Suprapubic skin (tissue), 4 donors: ENCODE measurements around the gene SNRPD3. TPM values are rescaled to one million over a fixed set of nuclear protein-coding genes. Genes with fewer than 3 reads are reported as not detected.
"Not testable (repeated sequence)": the region's sequence is repeated elsewhere in the genome, so short reads cannot be mapped to it uniquely, and the experiment has no call there.

Source experiments
- DNase-seq, 2 donors: peaks; one replicate each; pipeline ENCODE4 v3.0.0-alpha.2; 2019; ENCODE audit warnings: low spot score in 2 of 2
- H3K27ac ChIP-seq: fragments of 200-600 bp; sonication (generic); one replicate; pipeline ENCODE4 v1.5.1; 2019
- H3K27me3 ChIP-seq: fragments of 200-600 bp; sonication (generic); one replicate; pipeline ENCODE4 v1.5.1; 2019
- H3K36me3 ChIP-seq: fragments of 200-600 bp; sonication (generic); one replicate; pipeline ENCODE4 v1.5.1; 2019
- H3K4me1 ChIP-seq: fragments of 200-600 bp; sonication (generic); one replicate; pipeline ENCODE4 v1.5.1; 2019
- H3K4me3 ChIP-seq: fragments of 200-600 bp; sonication (generic); one replicate; pipeline ENCODE4 v1.5.1; 2019; ENCODE audit warnings: mild to moderate bottlenecking
- H3K9me3 ChIP-seq: fragments of 200-600 bp; sonication (generic); one replicate; pipeline ENCODE4 v1.5.1; 2019
- CTCF ChIP-seq, 2 donors: fragments of 200-600 bp in 1 of 2; fragments of 450-650 bp in 1 of 2; sonication (generic) in 1 of 2; IDR thresholded peaks; one replicate each; pipeline ENCODE4 v1.5.1; 2016 to 2019; ENCODE audit warnings: antibody characterized with exemption in 2 of 2, mild to moderate bottlenecking in 1 of 2, moderate library complexity in 1 of 2
- EP300 ChIP-seq: sonication (generic); formaldehyde crosslinking; IDR thresholded peaks from one replicate; pipeline ENCODE4 v1.6.1; 2017; ENCODE audit warnings: antibody characterized with exemption
- POLR2A ChIP-seq, 2 donors: fragments of 450-650 bp; IDR thresholded peaks; one replicate each; pipeline ENCODE4 v1.6.1; 2017; ENCODE audit warnings: antibody characterized with exemption in 2 of 2, mild to moderate bottlenecking in 2 of 2, moderate library complexity in 2 of 2
- POLR2AphosphoS5 ChIP-seq, 3 donors: sonication (generic); formaldehyde crosslinking; IDR thresholded peaks; one replicate each; pipeline ENCODE4 v1.6.1; 2017; ENCODE audit warnings: antibody characterized with exemption in 3 of 3
- WGBS: methylation state at CpG from one replicate; pipeline ENCODE4 v1.1.5; 2018; 5-methylcytosine and 5-hydroxymethylcytosine counted together
- total RNA-seq, 4 donors: library from RNA; depleted of rRNA; stranded (reverse); fragments of >200 nt; gene quantifications; one replicate each; pipeline ENCODE4 v1.1.0, GENCODE V29; 2016

Gene SNRPD3
- total RNA-seq, 4 donors from 2014 or later: 168 to 208 (median 186) TPM

- DNase-seq: no peak
- H3K27ac ChIP-seq: no peak overlapping the region
- peaks cover 33% of the 10 kb centered on the region for H3K4me1 ChIP-seq
- H3K9me3 ChIP-seq: no peaks in the 10 kb centered on the region
- WGBS: 90% methylated on average over 4 of the region's 6 CpGs
- H3K36me3 ChIP-seq: peaks cover 34% of the 10 kb centered on the region
- H3K4me3 ChIP-seq: no peak overlapping the region
- no peaks in the 10 kb centered on the region for H3K27me3 ChIP-seq
- no peak for TF ChIP-seq POLR2A (IDR thresholded peaks at IDR 0.05)
- no peak for TF ChIP-seq CTCF (IDR thresholded peaks at IDR 0.05)
These were observed 35.6 kb downstream of the SNRPD3 start for GRCh38 chr22:24591286-24591830.

DNA sequence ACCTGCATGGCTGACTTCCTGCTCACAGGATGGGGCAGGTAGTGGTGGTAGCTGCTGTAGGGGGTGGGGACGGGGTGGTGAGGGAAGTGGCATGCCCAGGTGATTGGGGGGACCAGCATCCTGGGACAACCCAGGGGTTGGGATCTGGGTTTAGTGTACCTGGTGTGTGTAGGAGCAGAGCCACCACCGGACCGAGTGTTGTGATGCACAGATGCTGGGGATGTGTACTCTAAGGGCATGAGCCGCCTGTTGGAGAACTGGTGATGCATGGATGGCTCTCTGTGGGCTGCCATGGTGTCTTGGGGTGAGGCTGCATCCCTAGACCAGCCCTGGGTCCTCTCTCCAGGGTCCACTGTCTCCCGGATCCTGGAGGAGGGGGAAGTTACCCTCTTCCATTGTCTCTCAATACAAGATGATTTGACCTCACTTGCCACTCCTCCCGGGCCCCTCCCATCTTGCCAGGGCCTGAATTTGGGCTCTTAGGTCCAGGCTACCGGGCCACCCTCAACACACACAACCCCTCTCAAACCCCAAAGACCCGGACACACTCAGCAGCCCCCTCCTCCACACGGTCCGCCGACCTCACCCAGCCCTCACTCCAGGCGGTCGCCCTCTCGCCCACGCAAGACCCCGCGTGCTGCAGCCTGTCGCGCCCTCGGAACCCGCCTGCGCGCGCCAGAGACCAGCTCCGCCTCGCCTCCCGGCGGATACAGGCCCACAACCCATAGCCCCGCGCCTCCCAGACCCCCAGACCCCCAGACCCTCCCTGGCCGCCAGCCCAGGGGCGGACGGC, 36.5 kb downstream of the SNRPD3 start:
- Histone ChIP-seq H3K9me3 (no peaks in the 10 kb centered on the region), H3K27ac (peak overlapping the region; percentile 86), H3K36me3 (peaks cover 25% of the 10 kb centered on the region), H3K4me1 (peaks cover 33% of the 10 kb centered on the region), H3K27me3 (no peaks in the 10 kb centered on the region), H3K4me3 (peak overlapping the region; percentile 71)
- DNase-seq: peak in 1 of 2 donors; percentile 74
- WGBS: 10% methylated on average over 19 of the region's 33 CpGs
- TF ChIP-seq POLR2A (IDR thresholded peaks at IDR 0.05): no peak
- no peak for TF ChIP-seq EP300
- no peak for TF ChIP-seq POLR2AphosphoS5 (IDR thresholded peaks at IDR 0.05)
- no peak for TF ChIP-seq CTCF (IDR thresholded peaks at IDR 0.05)

GRCh38 chr22:24592851-24593558, 37.2 kb downstream of the SNRPD3 start, which contains the start of gene LRRC75B:
Gene LRRC75B (minus strand): TSS chr22:24593073. CDS start chr22:24593039, 34 bp downstream.
- Histone ChIP-seq H3K4me1 (peaks cover 33% of the 10 kb centered on the region), H3K36me3 (peaks cover 17% of the 10 kb centered on the region), H3K9me3 (no peaks in the 10 kb centered on the region), H3K27ac (peak within 1 kb of the TSS; percentile 86), H3K27me3 (no peaks in the 10 kb centered on the region), H3K4me3 (peak within 1 kb of the TSS; percentile 71)
- DNase-seq: peak; percentile 93 to 94
- TF ChIP-seq CTCF (IDR thresholded peaks at IDR 0.05) (no peak), POLR2AphosphoS5 (IDR thresholded peaks at IDR 0.05) (no peak), EP300 (no peak), POLR2A (IDR thresholded peaks at IDR 0.05) (no peak)
- WGBS: 22% methylated on average over 9 of the region's 72 CpGs

GRCh38 chr22:24593559-24593835, 37.7 kb downstream of the SNRPD3 start:
- not testable (repeated sequence) for H3K9me3 ChIP-seq, H3K27me3 ChIP-seq, DNase-seq
- WGBS: 83% methylated on average over 10 of the region's 10 CpGs
- Histone ChIP-seq H3K4me1 (peaks cover 33% of the 10 kb centered on the region), H3K4me3 (peak overlapping the region; percentile 71), H3K36me3 (peaks cover 12% of the 10 kb centered on the region), H3K27ac (peak overlapping the region; percentile 86)

DNA sequence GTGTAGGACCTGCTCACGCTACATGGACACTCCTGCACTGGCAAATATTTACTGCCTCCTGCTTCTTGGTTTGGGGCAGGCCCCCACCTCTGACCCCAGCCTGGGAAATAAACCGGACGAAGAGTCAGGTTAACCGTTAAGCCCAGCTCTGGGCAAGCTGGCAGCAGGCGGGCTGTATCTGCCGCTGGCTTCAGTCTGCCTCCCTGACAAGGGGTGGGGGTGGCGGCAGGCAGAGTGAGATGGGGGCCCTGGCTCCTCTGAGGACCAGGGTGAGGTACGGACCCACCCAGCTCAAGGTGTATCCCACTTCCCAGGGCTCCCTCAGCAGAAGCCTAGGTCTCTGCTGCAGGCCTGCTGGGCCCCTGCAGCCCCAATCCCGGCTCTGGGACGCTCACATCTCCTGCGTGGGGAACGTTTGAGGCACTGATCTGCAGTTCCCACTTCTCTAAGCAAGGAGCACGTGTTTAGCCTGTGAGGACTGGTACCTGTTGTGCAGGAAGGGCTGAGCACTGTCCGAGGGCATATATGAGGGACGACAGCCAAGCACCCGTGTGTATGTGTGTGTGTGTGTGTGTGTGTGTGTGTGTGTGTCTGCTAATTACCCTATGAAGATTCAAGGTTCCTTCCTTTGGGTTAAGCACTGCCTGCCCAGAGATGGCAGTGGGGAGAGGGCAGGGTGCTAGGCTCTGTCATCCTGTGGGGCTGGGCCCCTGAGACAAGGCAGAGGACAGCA, 38.2 kb downstream of the SNRPD3 start:
- Histone ChIP-seq H3K9me3 (no peaks in the 10 kb centered on the region), H3K27me3 (no peaks in the 10 kb centered on the region), H3K4me3 (no peak overlapping the region), H3K27ac (peak overlapping the region; percentile 86), H3K4me1 (peaks cover 33% of the 10 kb centered on the region), H3K36me3 (peaks cover 7% of the 10 kb centered on the region)
- peak in 1 of 2 donors; percentile 61 for DNase-seq
- 62% methylated on average over 8 of the region's 16 CpGs for WGBS
- TF ChIP-seq POLR2A (IDR thresholded peaks at IDR 0.05): no peak
- no peak for TF ChIP-seq EP300
- no peak for TF ChIP-seq CTCF (IDR thresholded peaks at IDR 0.05)
- TF ChIP-seq POLR2AphosphoS5 (IDR thresholded peaks at IDR 0.05): no peak
